HL-60 (cell line): ENCODE results near the gene SMOC2.

ENCODE experiments used
- CTCF ChIP-seq: IDR thresholded peaks from one replicate; pipeline ENCODE4 v1.5.1; 2011; ENCODE audit warnings: low read length, control low read depth, inconsistent platforms; ENCODE audit not compliant: insufficient read depth
- GABPA ChIP-seq: IDR thresholded peaks from 2 replicates; pipeline ENCODE4 v1.6.1; 2012; ENCODE audit warnings: low read depth
- POLR2AphosphoS5 ChIP-seq: IDR thresholded peaks from 2 replicates; pipeline ENCODE4 v1.6.1; 2012; ENCODE audit warnings: low read depth
- REST ChIP-seq: IDR thresholded peaks from 2 replicates; pipeline ENCODE4 v1.6.1; 2012; ENCODE audit warnings: low read depth; ENCODE audit not compliant: insufficient replicate concordance
- SPI1 ChIP-seq: IDR thresholded peaks from 2 replicates; pipeline ENCODE4 v1.6.1; 2012; ENCODE audit warnings: low read depth, mild to moderate bottlenecking, borderline replicate concordance

GRCh38 chr6:168534265-168534664, 93.3 kb downstream of the SMOC2 start:
- no peak for TF ChIP-seq CTCF
- no peak for TF ChIP-seq POLR2AphosphoS5
- TF ChIP-seq REST: no peak
- TF ChIP-seq GABPA: no peak
- TF ChIP-seq SPI1: no peak
